Endodermal cell (in vitro differentiated cells): Measurements from ENCODE around the gene STAT6. TPM values are rescaled to one million over a fixed set of nuclear protein-coding genes. Genes with fewer than 3 reads are reported as not detected.

Experiments used
- DNase-seq: peaks from one replicate; pipeline ENCODE4 v3.0.0-alpha.2; 2017
- H3K27ac ChIP-seq: 2 replicates; pipeline ENCODE4 v1.5.1; 2013; ENCODE audit warnings: mild to moderate bottlenecking, low read depth, low read length, moderate library complexity
- H3K27me3 ChIP-seq: 2 replicates; pipeline ENCODE4 v1.6.1; 2013; ENCODE audit warnings: mild to moderate bottlenecking, low read length, moderate library complexity; ENCODE audit not compliant: insufficient read depth, control insufficient read depth, poor library complexity, severe bottlenecking
- H3K36me3 ChIP-seq: 2 replicates; pipeline ENCODE4 v1.7.0; 2013; ENCODE audit warnings: mild to moderate bottlenecking, low read length, moderate library complexity; ENCODE audit not compliant: control insufficient read depth, insufficient read depth
- H3K4me1 ChIP-seq: one replicate; pipeline ENCODE4 v1.7.0; 2013; ENCODE audit warnings: low read length; ENCODE audit not compliant: control insufficient read depth, insufficient read depth
- H3K4me3 ChIP-seq: 2 replicates; pipeline ENCODE4 v1.5.1; 2013; ENCODE audit warnings: mild to moderate bottlenecking, low read length, moderate library complexity
- H3K9ac ChIP-seq: 2 replicates; pipeline ENCODE4 v1.6.1; 2013; ENCODE audit warnings: mild to moderate bottlenecking, low read length, moderate library complexity; ENCODE audit not compliant: poor library complexity, severe bottlenecking; ENCODE audit errors: extremely low read depth
- H3K9me3 ChIP-seq: 2 replicates; pipeline ENCODE4 v1.6.1; 2013; ENCODE audit warnings: mild to moderate bottlenecking, low read length, moderate library complexity; ENCODE audit not compliant: control insufficient read depth
- H3K27ac Mint-ChIP-seq: 2 replicates; pipeline ENCODE4 v1.8.0; 2020; ENCODE audit warnings: mixed read lengths
- H3K27me3 Mint-ChIP-seq: 2 replicates; pipeline ENCODE4 v1.8.0; 2021; ENCODE audit warnings: mild to moderate bottlenecking, mixed read lengths; ENCODE audit not compliant: insufficient read depth
- H3K36me3 Mint-ChIP-seq: 2 replicates; pipeline ENCODE4 v1.8.0; 2020; ENCODE audit warnings: low read depth, mixed read lengths
- H3K4me1 Mint-ChIP-seq: 2 replicates; pipeline ENCODE4 v1.8.0; 2020; ENCODE audit warnings: mixed read lengths
- H3K4me3 Mint-ChIP-seq: 2 replicates; pipeline ENCODE4 v1.8.0; 2020; ENCODE audit warnings: mild to moderate bottlenecking, moderate library complexity, mixed read lengths
- H3K9me3 Mint-ChIP-seq: 2 replicates; pipeline ENCODE4 v1.8.0; 2020; ENCODE audit warnings: mild to moderate bottlenecking, mixed read lengths
- CTCF ChIP-seq: fragments of 200-600 bp; sonication (generic); conservative IDR thresholded peaks from 2 replicates; pipeline ENCODE4 v1.5.0; 2021; ENCODE audit warnings: antibody characterized with exemption, mild to moderate bottlenecking
- WGBS, 2 experiments: methylation state at CpG; one replicate each; pipeline versions ENCODE4 v1.1.5 to v1.1.7; 2013; ENCODE audit warnings: missing lambda C conversion rate in 2 of 2, mixed read lengths in 1 of 2; ENCODE audit not compliant: insufficient coverage in 1 of 2, insufficient read length in 1 of 2; 5-methylcytosine and 5-hydroxymethylcytosine counted together
- total RNA-seq, 2 donors: library from RNA; stranded (reverse); fragmentation: NEBNext Ultra II Directional in 1 of 2; extraction: Animal tissue kit (Norgen Biotek cat#: 25700) in 1 of 2; gene quantifications; 2 replicates in 1 of 2; 3 replicates in 1 of 2; pipeline ENCODE4 v1.2.1, GENCODE V29; 2021

The STAT6 gene
- total RNA-seq, 2 donors from 2014 or later: 60.2 to 102 TPM

GRCh38 chr12:57087691-57088353 is 23.3 kb downstream of the STAT6 start:
- no peaks in the 10 kb centered on the region for H3K9me3 ChIP-seq
- TF ChIP-seq CTCF: peak; percentile 19
- H3K4me1 ChIP-seq: peaks cover 3% of the 10 kb centered on the region
- H3K27me3 ChIP-seq: no peaks in the 10 kb centered on the region
- no peaks in the 10 kb centered on the region for H3K36me3 ChIP-seq
- H3K4me3 ChIP-seq: peak overlapping the region; percentile 84
- DNase-seq: peak; percentile 97
- H3K4me3 Mint-ChIP-seq: peak overlapping the region; percentile 78
- H3K9ac ChIP-seq: peak overlapping the region; percentile 60
- WGBS, 2 experiments: 0 to 1% methylated on average over 5 to 37 of the region's 37 CpGs
- H3K27me3 Mint-ChIP-seq: no peaks in the 10 kb centered on the region
- peaks cover 13% of the 10 kb centered on the region for H3K36me3 Mint-ChIP-seq
- H3K27ac ChIP-seq: peak overlapping the region; percentile 98
- H3K27ac Mint-ChIP-seq: peak overlapping the region; percentile 96
- H3K9me3 Mint-ChIP-seq: no peaks in the 10 kb centered on the region
- peaks cover 14% of the 10 kb centered on the region for H3K4me1 Mint-ChIP-seq

- Mint-ChIP-seq H3K27me3 (no peaks in the 10 kb centered on the region), H3K4me1 (peaks cover 14% of the 10 kb centered on the region), H3K4me3 (peak overlapping the region; percentile 78), H3K27ac (peak overlapping the region; percentile 96), H3K9me3 (no peaks in the 10 kb centered on the region), H3K36me3 (peaks cover 9% of the 10 kb centered on the region)
- peak overlapping the region; percentile 84 for H3K4me3 ChIP-seq
- peak overlapping the region; percentile 98 for H3K27ac ChIP-seq
- TF ChIP-seq CTCF: no peak
- peaks cover 3% of the 10 kb centered on the region for H3K4me1 ChIP-seq
- H3K9ac ChIP-seq: peak overlapping the region; percentile 54
- H3K9me3 ChIP-seq: no peaks in the 10 kb centered on the region
- DNase-seq: peak; percentile 93
- 0% methylated on average over 5 to 44 of the region's 52 CpGs for WGBS, 2 experiments
- H3K36me3 ChIP-seq: no peaks in the 10 kb centered on the region
- no peaks in the 10 kb centered on the region for H3K27me3 ChIP-seq
These were observed 24.0 kb downstream of the STAT6 start for GRCh38 chr12:57087010-57087690.

GRCh38 chr12:57086493-57087009 is 24.6 kb downstream of the STAT6 start:
- Mint-ChIP-seq H3K4me3 (peak overlapping the region; percentile 78), H3K27ac (peak overlapping the region; percentile 80), H3K27me3 (peaks cover 2% of the 10 kb centered on the region), H3K4me1 (peaks cover 14% of the 10 kb centered on the region), H3K36me3 (peaks cover 3% of the 10 kb centered on the region), H3K9me3 (no peaks in the 10 kb centered on the region)
- Histone ChIP-seq H3K27ac (peak overlapping the region; percentile 79), H3K36me3 (no peaks in the 10 kb centered on the region), H3K27me3 (no peaks in the 10 kb centered on the region), H3K9me3 (no peaks in the 10 kb centered on the region), H3K9ac (peak overlapping the region; percentile 54), H3K4me1 (peaks cover 3% of the 10 kb centered on the region), H3K4me3 (peak overlapping the region; percentile 84)
- TF ChIP-seq CTCF: peak; percentile 65
- WGBS, 2 experiments: 0 to 2% methylated on average over 5 to 14 of the region's 14 CpGs
- DNase-seq: peak; percentile 92
